Measurements from ENCODE around the gene CKMT1A.
"Not testable (repeated sequence)": the region's sequence is repeated elsewhere in the genome, so short reads cannot be mapped to it uniquely, and the experiment has no call there.

The CKMT1A gene

GRCh38 chr15:43693148-43694022, at the start of gene CKMT1A:
TSS of gene CKMT1A (plus strand) at chr15:43693859. CDS start at chr15:43694051, 192 bp downstream.
- not testable (repeated sequence) for H3K27ac ChIP-seq (ENCODE audit: low read depth, low read length); H3K36me3 ChIP-seq (ENCODE audit: control insufficient read depth in 1 of 2, insufficient read depth in 2 of 2, low read length in 2 of 2); H3K9ac ChIP-seq (ENCODE audit: low read depth in 1 of 2, low read length in 2 of 2); H3K27me3 ChIP-seq (ENCODE audit: control insufficient read depth in 1 of 2, insufficient read depth in 2 of 2, low read length in 2 of 2); H3K4me1 ChIP-seq (ENCODE audit: control insufficient read depth in 1 of 2, insufficient read depth in 2 of 2, low read length in 2 of 2); H3K4me3 ChIP-seq (ENCODE audit: low read depth in 1 of 2, low read length in 2 of 2); H3K9me3 ChIP-seq (ENCODE audit: control insufficient read depth in 1 of 2, low read length in 2 of 2)

- no peak within 1 kb of the TSS for H3K9ac ChIP-seq (ENCODE audit: low read depth in 1 of 2, low read length in 2 of 2)
- no peaks in the 10 kb centered on the region for H3K4me1 ChIP-seq (ENCODE audit: control insufficient read depth in 1 of 2, insufficient read depth in 2 of 2, low read length in 2 of 2)
- H3K9me3 ChIP-seq (ENCODE audit: control insufficient read depth in 1 of 2, low read length in 2 of 2), result no peaks in the 10 kb centered on the region
- no peaks in the 10 kb centered on the region for H3K27me3 ChIP-seq (ENCODE audit: control insufficient read depth in 1 of 2, insufficient read depth in 2 of 2, low read length in 2 of 2)
- no peak within 1 kb of the TSS for H3K27ac ChIP-seq (ENCODE audit: low read depth, low read length)
- no peak within 1 kb of the TSS for H3K4me3 ChIP-seq (ENCODE audit: low read depth in 1 of 2, low read length in 2 of 2)
- peaks cover 3 to 10% of the 10 kb centered on the region in 2 donors for H3K36me3 ChIP-seq (ENCODE audit: control insufficient read depth in 1 of 2, insufficient read depth in 2 of 2, low read length in 2 of 2)
These were observed 44.8 kb upstream of the CKMT1A start, which contains the start of gene CATSPER2 for GRCh38 chr15:43648649-43649429. TSS of gene CATSPER2 (minus strand) at chr15:43648844. CDS start at chr15:43648061, 783 bp downstream.

GRCh38 chr15:43649430-43649926, 44.2 kb upstream of the CKMT1A start:
- H3K4me1 ChIP-seq (ENCODE audit: control insufficient read depth in 1 of 2, insufficient read depth in 2 of 2, low read length in 2 of 2); H3K27ac ChIP-seq (ENCODE audit: low read depth, low read length); H3K27me3 ChIP-seq (ENCODE audit: control insufficient read depth in 1 of 2, insufficient read depth in 2 of 2, low read length in 2 of 2); H3K9me3 ChIP-seq (ENCODE audit: control insufficient read depth in 1 of 2, low read length in 2 of 2); H3K36me3 ChIP-seq (ENCODE audit: control insufficient read depth in 1 of 2, insufficient read depth in 2 of 2, low read length in 2 of 2); H3K9ac ChIP-seq (ENCODE audit: low read depth in 1 of 2, low read length in 2 of 2); H3K4me3 ChIP-seq (ENCODE audit: low read depth in 1 of 2, low read length in 2 of 2): not testable (repeated sequence)

- not testable (repeated sequence) for H3K9ac ChIP-seq (ENCODE audit: low read depth in 1 of 2, low read length in 2 of 2); H3K4me1 ChIP-seq (ENCODE audit: control insufficient read depth in 1 of 2, insufficient read depth in 2 of 2, low read length in 2 of 2); H3K36me3 ChIP-seq (ENCODE audit: control insufficient read depth in 1 of 2, insufficient read depth in 2 of 2, low read length in 2 of 2); H3K9me3 ChIP-seq (ENCODE audit: control insufficient read depth in 1 of 2, low read length in 2 of 2); H3K4me3 ChIP-seq (ENCODE audit: low read depth in 1 of 2, low read length in 2 of 2); H3K27ac ChIP-seq (ENCODE audit: low read depth, low read length); H3K27me3 ChIP-seq (ENCODE audit: control insufficient read depth in 1 of 2, insufficient read depth in 2 of 2, low read length in 2 of 2)
These were observed 33.9 kb upstream of the CKMT1A start for GRCh38 chr15:43659727-43660126.

- not testable (repeated sequence) for H3K9ac ChIP-seq (ENCODE audit: low read depth in 1 of 2, low read length in 2 of 2); H3K4me3 ChIP-seq (ENCODE audit: low read depth in 1 of 2, low read length in 2 of 2); H3K27me3 ChIP-seq (ENCODE audit: control insufficient read depth in 1 of 2, insufficient read depth in 2 of 2, low read length in 2 of 2); H3K4me1 ChIP-seq (ENCODE audit: control insufficient read depth in 1 of 2, insufficient read depth in 2 of 2, low read length in 2 of 2); H3K9me3 ChIP-seq (ENCODE audit: control insufficient read depth in 1 of 2, low read length in 2 of 2); H3K27ac ChIP-seq (ENCODE audit: low read depth, low read length); H3K36me3 ChIP-seq (ENCODE audit: control insufficient read depth in 1 of 2, insufficient read depth in 2 of 2, low read length in 2 of 2)
These were observed 31.4 kb upstream of the CKMT1A start for GRCh38 chr15:43662293-43662692.

GRCh38 chr15:43663333-43663732, 30.3 kb upstream of the CKMT1A start:
- H3K27ac ChIP-seq (ENCODE audit: low read depth, low read length); H3K27me3 ChIP-seq (ENCODE audit: control insufficient read depth in 1 of 2, insufficient read depth in 2 of 2, low read length in 2 of 2); H3K4me1 ChIP-seq (ENCODE audit: control insufficient read depth in 1 of 2, insufficient read depth in 2 of 2, low read length in 2 of 2); H3K4me3 ChIP-seq (ENCODE audit: low read depth in 1 of 2, low read length in 2 of 2); H3K36me3 ChIP-seq (ENCODE audit: control insufficient read depth in 1 of 2, insufficient read depth in 2 of 2, low read length in 2 of 2); H3K9me3 ChIP-seq (ENCODE audit: control insufficient read depth in 1 of 2, low read length in 2 of 2); H3K9ac ChIP-seq (ENCODE audit: low read depth in 1 of 2, low read length in 2 of 2): not testable (repeated sequence)

- H3K4me3 ChIP-seq (ENCODE audit: low read depth in 1 of 2, low read length in 2 of 2); H3K27ac ChIP-seq (ENCODE audit: low read depth, low read length); H3K4me1 ChIP-seq (ENCODE audit: control insufficient read depth in 1 of 2, insufficient read depth in 2 of 2, low read length in 2 of 2); H3K36me3 ChIP-seq (ENCODE audit: control insufficient read depth in 1 of 2, insufficient read depth in 2 of 2, low read length in 2 of 2); H3K9me3 ChIP-seq (ENCODE audit: control insufficient read depth in 1 of 2, low read length in 2 of 2); H3K27me3 ChIP-seq (ENCODE audit: control insufficient read depth in 1 of 2, insufficient read depth in 2 of 2, low read length in 2 of 2); H3K9ac ChIP-seq (ENCODE audit: low read depth in 1 of 2, low read length in 2 of 2): not testable (repeated sequence)
These were observed 27.5 kb upstream of the CKMT1A start for GRCh38 chr15:43666177-43666576.

GRCh38 chr15:43674175-43674574, 19.5 kb upstream of the CKMT1A start:
- H3K4me3 ChIP-seq (ENCODE audit: low read depth in 1 of 2, low read length in 2 of 2); H3K27ac ChIP-seq (ENCODE audit: low read depth, low read length); H3K36me3 ChIP-seq (ENCODE audit: control insufficient read depth in 1 of 2, insufficient read depth in 2 of 2, low read length in 2 of 2); H3K9me3 ChIP-seq (ENCODE audit: control insufficient read depth in 1 of 2, low read length in 2 of 2); H3K4me1 ChIP-seq (ENCODE audit: control insufficient read depth in 1 of 2, insufficient read depth in 2 of 2, low read length in 2 of 2); H3K27me3 ChIP-seq (ENCODE audit: control insufficient read depth in 1 of 2, insufficient read depth in 2 of 2, low read length in 2 of 2); H3K9ac ChIP-seq (ENCODE audit: low read depth in 1 of 2, low read length in 2 of 2): not testable (repeated sequence)

GRCh38 chr15:43689604-43690301, 3.9 kb upstream of the CKMT1A start:
- H3K4me3 ChIP-seq (ENCODE audit: low read depth in 1 of 2, low read length in 2 of 2); H3K4me1 ChIP-seq (ENCODE audit: control insufficient read depth in 1 of 2, insufficient read depth in 2 of 2, low read length in 2 of 2); H3K36me3 ChIP-seq (ENCODE audit: control insufficient read depth in 1 of 2, insufficient read depth in 2 of 2, low read length in 2 of 2); H3K27me3 ChIP-seq (ENCODE audit: control insufficient read depth in 1 of 2, insufficient read depth in 2 of 2, low read length in 2 of 2); H3K9me3 ChIP-seq (ENCODE audit: control insufficient read depth in 1 of 2, low read length in 2 of 2); H3K9ac ChIP-seq (ENCODE audit: low read depth in 1 of 2, low read length in 2 of 2); H3K27ac ChIP-seq (ENCODE audit: low read depth, low read length): not testable (repeated sequence)

GRCh38 chr15:43692679-43693078, 980 bp upstream of the CKMT1A start:
- H3K36me3 ChIP-seq (ENCODE audit: control insufficient read depth in 1 of 2, insufficient read depth in 2 of 2, low read length in 2 of 2); H3K9me3 ChIP-seq (ENCODE audit: control insufficient read depth in 1 of 2, low read length in 2 of 2); H3K27me3 ChIP-seq (ENCODE audit: control insufficient read depth in 1 of 2, insufficient read depth in 2 of 2, low read length in 2 of 2); H3K9ac ChIP-seq (ENCODE audit: low read depth in 1 of 2, low read length in 2 of 2); H3K4me1 ChIP-seq (ENCODE audit: control insufficient read depth in 1 of 2, insufficient read depth in 2 of 2, low read length in 2 of 2); H3K27ac ChIP-seq (ENCODE audit: low read depth, low read length); H3K4me3 ChIP-seq (ENCODE audit: low read depth in 1 of 2, low read length in 2 of 2): not testable (repeated sequence)
